IgD-negative memory B cell (primary cell): ENCODE data around the gene NAT10. TPM values are rescaled to one million over a fixed set of nuclear protein-coding genes. Genes with fewer than 3 reads are reported as not detected.

Experiments used
- H3K27ac Mint-ChIP-seq, 3 donors: one replicate each; pipeline ENCODE4 v1.8.0; 2020 to 2022; ENCODE audit warnings: mild to moderate bottlenecking in 3 of 3, mixed read lengths in 3 of 3, moderate library complexity in 1 of 3
- H3K27me3 Mint-ChIP-seq: one replicate; pipeline ENCODE4 v1.8.0; 2021; ENCODE audit warnings: mixed read lengths
- H3K36me3 Mint-ChIP-seq: one replicate; pipeline ENCODE4 v1.8.0; 2020; ENCODE audit warnings: mild to moderate bottlenecking, mixed read lengths
- H3K4me1 Mint-ChIP-seq, 3 donors: one replicate each; pipeline ENCODE4 v1.8.0; 2020 to 2022; ENCODE audit warnings: mixed read lengths in 3 of 3, mild to moderate bottlenecking in 1 of 3
- H3K4me3 Mint-ChIP-seq, 4 donors: one replicate each; pipeline ENCODE4 v1.8.0; 2020 to 2022; ENCODE audit warnings: mild to moderate bottlenecking in 4 of 4, mixed read lengths in 4 of 4, moderate library complexity in 3 of 4
- H3K9me3 Mint-ChIP-seq, 3 donors: one replicate each; pipeline ENCODE4 v1.8.0; 2020 to 2021; ENCODE audit warnings: mixed read lengths in 3 of 3, mild to moderate bottlenecking in 1 of 3
- polyA plus RNA-seq: library from polyadenylated mRNA; unstranded; fragments of 300-500 nt; fragmentation: Illumina TruSeq; gene quantifications from one replicate; pipeline ENCODE4 v1.2.3, GENCODE V29; 2021

NAT10 gene
- polyA plus RNA-seq, 1 donor from 2014 or later, result 35.7 TPM

- Mint-ChIP-seq H3K4me3 (no peak overlapping the region), H3K27ac (peak overlapping the region in 1 of 3 donors; percentile 17), H3K4me1 (peaks cover 0 to 1% (median 0%) of the 10 kb centered on the region in 3 donors), H3K27me3 (no peaks in the 10 kb centered on the region), H3K9me3 (no peaks in the 10 kb centered on the region), H3K36me3 (peaks cover 8% of the 10 kb centered on the region)
These were observed 27.0 kb downstream of the NAT10 start for GRCh38 chr11:34132261-34132965.

GRCh38 chr11:34134765-34135164 lies 29.3 kb downstream of the NAT10 start:
- H3K9me3 Mint-ChIP-seq, result no peaks in the 10 kb centered on the region
- H3K4me1 Mint-ChIP-seq, result peaks cover 0 to 1% (median 0%) of the 10 kb centered on the region in 3 donors
- no peak overlapping the region for H3K27ac Mint-ChIP-seq
- H3K36me3 Mint-ChIP-seq, result peaks cover 5% of the 10 kb centered on the region
- H3K4me3 Mint-ChIP-seq, result no peak overlapping the region
- no peaks in the 10 kb centered on the region for H3K27me3 Mint-ChIP-seq

GRCh38 chr11:34135439-34135838 lies 30.0 kb downstream of the NAT10 start:
- H3K27ac Mint-ChIP-seq, result peak overlapping the region in 1 of 3 donors; percentile 43

GRCh38 chr11:34136420-34136819 lies 31.0 kb downstream of the NAT10 start:
- Mint-ChIP-seq H3K27ac (no peak overlapping the region), H3K27me3 (no peaks in the 10 kb centered on the region), H3K9me3 (no peaks in the 10 kb centered on the region), H3K36me3 (peaks cover 5% of the 10 kb centered on the region), H3K4me1 (peaks cover 0 to 1% (median 0%) of the 10 kb centered on the region in 3 donors), H3K4me3 (no peak overlapping the region)

More at GRCh38 chr11:34135439-34135838, 30.0 kb downstream of the NAT10 start:
- Mint-ChIP-seq H3K4me3 (no peak overlapping the region), H3K9me3 (no peaks in the 10 kb centered on the region), H3K4me1 (peaks cover 0 to 1% (median 0%) of the 10 kb centered on the region in 3 donors), H3K27me3 (no peaks in the 10 kb centered on the region), H3K36me3 (peaks cover 5% of the 10 kb centered on the region)

GRCh38 chr11:34139346-34139745 lies 33.9 kb downstream of the NAT10 start:
- no peaks in the 10 kb centered on the region for H3K9me3 Mint-ChIP-seq

GRCh38 chr11:34140149-34140548 lies 34.7 kb downstream of the NAT10 start:
- Mint-ChIP-seq H3K4me3 (no peak overlapping the region), H3K27me3 (no peaks in the 10 kb centered on the region), H3K36me3 (peaks cover 3% of the 10 kb centered on the region), H3K9me3 (no peaks in the 10 kb centered on the region), H3K4me1 (peaks cover 2 to 3% (median 3%) of the 10 kb centered on the region in 3 donors), H3K27ac (no peak overlapping the region)

More at GRCh38 chr11:34139346-34139745, 33.9 kb downstream of the NAT10 start:
- no peaks in the 10 kb centered on the region for H3K27me3 Mint-ChIP-seq
- H3K4me1 Mint-ChIP-seq, result no peaks in the 10 kb centered on the region
- H3K27ac Mint-ChIP-seq, result no peak overlapping the region
- peaks cover 3% of the 10 kb centered on the region for H3K36me3 Mint-ChIP-seq
- H3K4me3 Mint-ChIP-seq, result no peak overlapping the region

- no peaks in the 10 kb centered on the region for H3K9me3 Mint-ChIP-seq
These were observed 37.6 kb downstream of the NAT10 start for GRCh38 chr11:34143048-34143447.

GRCh38 chr11:34145073-34145472 lies 39.6 kb downstream of the NAT10 start:
- peak overlapping the region; percentile 28 to 89 (median 29) for H3K27ac Mint-ChIP-seq
- no peaks in the 10 kb centered on the region for H3K27me3 Mint-ChIP-seq
- no peaks in the 10 kb centered on the region for H3K36me3 Mint-ChIP-seq
- no peak overlapping the region for H3K4me3 Mint-ChIP-seq
- no peaks in the 10 kb centered on the region for H3K9me3 Mint-ChIP-seq
- H3K4me1 Mint-ChIP-seq, result peaks cover 13 to 16% (median 14%) of the 10 kb centered on the region in 3 donors

More at GRCh38 chr11:34143048-34143447, 37.6 kb downstream of the NAT10 start:
- Mint-ChIP-seq H3K4me3 (no peak overlapping the region), H3K27me3 (no peaks in the 10 kb centered on the region), H3K36me3 (no peaks in the 10 kb centered on the region), H3K4me1 (peaks cover 13 to 16% (median 14%) of the 10 kb centered on the region in 3 donors), H3K27ac (peak overlapping the region; percentile 43 to 79 (median 59))

- Mint-ChIP-seq H3K4me1 (peaks cover 13 to 16% (median 14%) of the 10 kb centered on the region in 3 donors), H3K27me3 (no peaks in the 10 kb centered on the region), H3K36me3 (no peaks in the 10 kb centered on the region), H3K27ac (peak overlapping the region; percentile 28 to 89 (median 29)), H3K4me3 (peak overlapping the region in 2 of 4 donors; percentile 0 to 38), H3K9me3 (no peaks in the 10 kb centered on the region)
These were observed 40.5 kb downstream of the NAT10 start for GRCh38 chr11:34145847-34146381.

- H3K36me3 Mint-ChIP-seq, result no peaks in the 10 kb centered on the region
- no peaks in the 10 kb centered on the region for H3K27me3 Mint-ChIP-seq
- H3K9me3 Mint-ChIP-seq, result no peaks in the 10 kb centered on the region
- peaks cover 13 to 16% (median 14%) of the 10 kb centered on the region in 3 donors for H3K4me1 Mint-ChIP-seq
- no peak overlapping the region for H3K4me3 Mint-ChIP-seq
- H3K27ac Mint-ChIP-seq, result peak overlapping the region; percentile 28 to 88 (median 29)
These were observed 41.0 kb downstream of the NAT10 start for GRCh38 chr11:34146411-34146810.

GRCh38 chr11:34146866-34147265 lies 41.4 kb downstream of the NAT10 start:
- Mint-ChIP-seq H3K4me1 (peaks cover 13 to 16% (median 14%) of the 10 kb centered on the region in 3 donors), H3K27me3 (no peaks in the 10 kb centered on the region), H3K27ac (peak overlapping the region; percentile 29 to 82 (median 43)), H3K36me3 (no peaks in the 10 kb centered on the region), H3K4me3 (no peak overlapping the region), H3K9me3 (no peaks in the 10 kb centered on the region)

- Mint-ChIP-seq H3K27ac (peak overlapping the region in 2 of 3 donors; percentile 43 to 82), H3K27me3 (no peaks in the 10 kb centered on the region), H3K9me3 (no peaks in the 10 kb centered on the region), H3K36me3 (no peaks in the 10 kb centered on the region), H3K4me1 (peaks cover 13 to 16% (median 14%) of the 10 kb centered on the region in 3 donors), H3K4me3 (peak overlapping the region in 1 of 4 donors; percentile 8)
These were observed 42.2 kb downstream of the NAT10 start for GRCh38 chr11:34147581-34147980.

- Mint-ChIP-seq H3K36me3 (peaks cover 3% of the 10 kb centered on the region), H3K9me3 (no peaks in the 10 kb centered on the region), H3K27me3 (no peaks in the 10 kb centered on the region), H3K4me1 (peaks cover 21 to 26% (median 22%) of the 10 kb centered on the region in 3 donors), H3K4me3 (no peak overlapping the region), H3K27ac (no peak overlapping the region)
These were observed 43.2 kb downstream of the NAT10 start for GRCh38 chr11:34148504-34149165.

GRCh38 chr11:34149274-34149673 lies 43.8 kb downstream of the NAT10 start:
- Mint-ChIP-seq H3K4me3 (no peak overlapping the region), H3K27ac (no peak overlapping the region), H3K4me1 (peaks cover 28% of the 10 kb centered on the region in 3 donors), H3K27me3 (no peaks in the 10 kb centered on the region), H3K36me3 (peaks cover 3% of the 10 kb centered on the region), H3K9me3 (no peaks in the 10 kb centered on the region)

- Mint-ChIP-seq H3K27me3 (no peaks in the 10 kb centered on the region), H3K27ac (peak overlapping the region in 1 of 3 donors; percentile 57), H3K9me3 (no peaks in the 10 kb centered on the region), H3K36me3 (peaks cover 3% of the 10 kb centered on the region), H3K4me3 (no peak overlapping the region), H3K4me1 (peaks cover 28 to 33% (median 31%) of the 10 kb centered on the region in 3 donors)
These were observed 44.4 kb downstream of the NAT10 start for GRCh38 chr11:34149786-34150185.
